WTC11 (cell line): ENCODE data around the gene WDPCP. TPM values are rescaled to one million over a fixed set of nuclear protein-coding genes. Genes with fewer than 3 reads are reported as not detected.

Experiments used
- ATAC-seq: fragments of 200-7000 bp; cut with Tn5 transposase; 2 replicates; pipeline ENCODE4 v1.10.0; 2021; ENCODE audit warnings: mild to moderate bottlenecking, moderate library complexity
- CTCF ChIA-PET: fragments of 300-600 bp; sonication (Branson Sonifier 250); formaldehyde crosslinking; loops from one replicate; lab custom pipeline; 2021; ENCODE audit warnings: antibody characterized with exemption; lab: Charles Lee
- POLR2A ChIA-PET: fragments of 350-600 bp; sonication (Branson Sonifier 250); formaldehyde crosslinking; loops from one replicate; lab custom pipeline; 2021; ENCODE audit warnings: antibody characterized with exemption; lab: Charles Lee
- DNase-seq: peaks from one replicate; pipeline ENCODE4 v3.0.0; 2021; ENCODE audit warnings: low spot score
- H3K27ac Mint-ChIP-seq: 2 replicates; pipeline ENCODE4 v1.8.0; 2021; ENCODE audit warnings: mixed read lengths
- H3K27me3 Mint-ChIP-seq: 2 replicates; pipeline ENCODE4 v1.8.0; 2021; ENCODE audit warnings: low read depth, mild to moderate bottlenecking, moderate library complexity, mixed read lengths
- H3K36me3 Mint-ChIP-seq: 2 replicates; pipeline ENCODE4 v1.8.0; 2021; ENCODE audit warnings: mixed read lengths
- H3K4me1 Mint-ChIP-seq: 2 replicates; pipeline ENCODE4 v1.8.0; 2022; ENCODE audit warnings: mixed read lengths
- H3K4me3 Mint-ChIP-seq: 2 replicates; pipeline ENCODE4 v1.8.0; 2021; ENCODE audit warnings: mild to moderate bottlenecking, moderate library complexity, mixed read lengths
- H3K9me3 Mint-ChIP-seq: 2 replicates; pipeline ENCODE4 v1.8.0; 2021; ENCODE audit warnings: mixed read lengths
- CDX4 ChIP-seq: fragments of 250-450 bp; sonication (Bioruptor Pico); IDR thresholded peaks from 2 replicates; pipeline ENCODE4 v1.9.0; 2021; ENCODE audit warnings: moderate library complexity, mild to moderate bottlenecking, inconsistent platforms, borderline replicate concordance
- CTCF ChIP-seq: fragments of 200-600 bp; IDR thresholded peaks from 2 replicates; pipeline ENCODE4 v1.8.0; 2022; ENCODE audit warnings: antibody characterized with exemption
- FOXP4 ChIP-seq: sonication (generic); formaldehyde crosslinking; IDR thresholded peaks from 2 replicates; pipeline ENCODE4 v1.8.0; 2022; ENCODE audit warnings: mild to moderate bottlenecking, missing genetic modification reagents
- GRHL2 ChIP-seq: fragments of 250-450 bp; sonication (Bioruptor Pico); IDR thresholded peaks from 2 replicates; pipeline ENCODE4 v1.8.0; 2022; ENCODE audit warnings: mild to moderate bottlenecking, moderate library complexity; ENCODE audit not compliant: insufficient replicate concordance, severe bottlenecking
- MLX ChIP-seq: sonication (generic); formaldehyde crosslinking; IDR thresholded peaks from 2 replicates; pipeline ENCODE4 v1.8.1; 2023; ENCODE audit warnings: mild to moderate bottlenecking, missing genetic modification reagents, moderate library complexity
- MXD4 ChIP-seq: fragments of 250-450 bp; sonication (Bioruptor Pico); IDR thresholded peaks from 2 replicates; pipeline ENCODE4 v1.8.0; 2021; ENCODE audit warnings: mild to moderate bottlenecking, moderate library complexity, borderline replicate concordance
- NR2C2 ChIP-seq: sonication (generic); formaldehyde crosslinking; IDR thresholded peaks from 2 replicates; pipeline ENCODE4 v1.8.0; 2022; ENCODE audit warnings: mild to moderate bottlenecking, missing genetic modification reagents
- NR3C1 ChIP-seq: sonication (generic); formaldehyde crosslinking; conservative IDR thresholded peaks from 2 replicates; pipeline ENCODE4 v1.8.1; 2023; ENCODE audit warnings: low read depth, mild to moderate bottlenecking, missing genetic modification reagents
- TCF7 ChIP-seq: sonication (generic); formaldehyde crosslinking; IDR thresholded peaks from 2 replicates; pipeline ENCODE4 v1.8.0; 2022; ENCODE audit warnings: mild to moderate bottlenecking, low read depth, missing genetic modification reagents, moderate library complexity
- ZNF232 ChIP-seq: sonication (generic); formaldehyde crosslinking; IDR thresholded peaks from 2 replicates; pipeline ENCODE4 v1.8.0; 2022; ENCODE audit warnings: mild to moderate bottlenecking, missing genetic modification reagents
- ZNF281 ChIP-seq: sonication (generic); formaldehyde crosslinking; IDR thresholded peaks from 2 replicates; pipeline ENCODE4 v1.8.0; 2023; ENCODE audit warnings: mild to moderate bottlenecking, missing genetic modification reagents
- ZNF512 ChIP-seq: sonication (generic); formaldehyde crosslinking; IDR thresholded peaks from 2 replicates; pipeline ENCODE4 v1.8.1; 2022; ENCODE audit warnings: missing genetic modification reagents, borderline replicate concordance
- total RNA-seq: library from RNA; stranded (reverse); gene quantifications from 3 replicates; pipeline ENCODE4 v1.2.3, GENCODE V29; 2021
- TF ChIP-seq, protein P1 (sequence below): fragments of 250-450 bp; sonication (Bioruptor Pico); IDR thresholded peaks from 2 replicates; pipeline ENCODE4 v1.8.0; 2021; ENCODE audit warnings: mild to moderate bottlenecking

Gene WDPCP
- total RNA-seq, 1 experiment from 2014 or later: 10.9 TPM

- TF ChIP-seq ZNF281 (CRISPR knock-in tag) (no peak), CTCF (no peak), ZNF512 (CRISPR knock-in tag) (no peak), NR2C2 (CRISPR knock-in tag) (no peak), FOXP4 (no peak), MXD4 (CRISPR knock-in tag) (no peak), GRHL2 (CRISPR knock-in tag) (no peak), ZNF232 (CRISPR knock-in tag) (no peak), CDX4 (CRISPR knock-in tag) (no peak), MLX (CRISPR knock-in tag) (no peak), NR3C1 (CRISPR knock-in tag) (no peak)
- TF ChIP-seq, protein P1, sequence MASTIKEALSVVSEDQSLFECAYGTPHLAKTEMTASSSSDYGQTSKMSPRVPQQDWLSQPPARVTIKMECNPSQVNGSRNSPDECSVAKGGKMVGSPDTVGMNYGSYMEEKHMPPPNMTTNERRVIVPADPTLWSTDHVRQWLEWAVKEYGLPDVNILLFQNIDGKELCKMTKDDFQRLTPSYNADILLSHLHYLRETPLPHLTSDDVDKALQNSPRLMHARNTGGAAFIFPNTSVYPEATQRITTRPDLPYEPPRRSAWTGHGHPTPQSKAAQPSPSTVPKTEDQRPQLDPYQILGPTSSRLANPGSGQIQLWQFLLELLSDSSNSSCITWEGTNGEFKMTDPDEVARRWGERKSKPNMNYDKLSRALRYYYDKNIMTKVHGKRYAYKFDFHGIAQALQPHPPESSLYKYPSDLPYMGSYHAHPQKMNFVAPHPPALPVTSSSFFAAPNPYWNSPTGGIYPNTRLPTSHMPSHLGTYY (CRISPR knock-in tag): no peak
Measured at GRCh38 chr2:63132020-63132419, 456.3 kb downstream of the WDPCP start (continued).

DNA sequence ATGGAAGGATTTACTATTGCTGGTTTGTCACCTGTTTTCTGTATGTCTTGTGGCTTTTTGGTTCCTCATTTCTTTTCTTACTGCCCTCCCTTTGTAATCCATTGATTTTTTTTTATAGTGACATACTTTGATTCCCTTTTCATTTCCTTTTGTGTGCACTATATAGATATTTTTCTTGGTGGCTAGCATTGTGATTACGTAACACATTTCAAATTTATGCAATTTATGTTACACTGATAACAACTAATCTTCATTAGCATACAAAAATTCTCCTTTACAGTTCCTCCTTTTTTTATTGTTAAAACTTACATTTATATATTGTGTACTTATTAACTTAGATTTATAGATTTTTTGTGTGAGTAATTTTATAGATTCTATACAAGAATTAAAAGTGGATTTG is 457.1 kb downstream of the WDPCP start:
- ChIA-PET POLR2A (no interaction called here), CTCF (no interaction called here)
- ATAC-seq (no peak), DNase-seq (no peak)
- no peaks in the 10 kb centered on the region; the same call in 1 of the 2 replicates for H3K27me3 Mint-ChIP-seq
- no peaks in the 10 kb centered on the region for H3K4me1 Mint-ChIP-seq
- H3K27ac Mint-ChIP-seq: no peak overlapping the region
- peaks cover 44% of the 10 kb centered on the region for H3K9me3 Mint-ChIP-seq
- no peak overlapping the region for H3K4me3 Mint-ChIP-seq
- H3K36me3 Mint-ChIP-seq: peaks cover 8% of the 10 kb centered on the region
- TF ChIP-seq TCF7 (CRISPR knock-in tag): no peak
- no peak for TF ChIP-seq CTCF
- no peak for TF ChIP-seq ZNF512 (CRISPR knock-in tag)
- TF ChIP-seq, all 79 proteins: peak for 0
